H1 (cell line): ENCODE results near the gene NSUN2. TPM values are rescaled to one million over a fixed set of nuclear protein-coding genes. Genes with fewer than 3 reads are reported as not detected.

Source experiments
- CHD7 ChIP-seq: fragments of 300-600 bp; sonication (generic); IDR thresholded peaks from 2 replicates; pipeline ENCODE4 v1.7.1; 2012; ENCODE audit warnings: low read length, moderate library complexity, mild to moderate bottlenecking, inconsistent platforms; ENCODE audit not compliant: insufficient replicate concordance
- CREB1 ChIP-seq: IDR thresholded peaks from 2 replicates; pipeline ENCODE4 v1.6.1; 2012; ENCODE audit warnings: inconsistent platforms
- NANOG ChIP-seq: IDR thresholded peaks from 2 replicates; pipeline ENCODE4 v1.6.1; 2011; ENCODE audit warnings: low read length, low read depth, mild to moderate bottlenecking, inconsistent platforms; ENCODE audit not compliant: insufficient read depth, poor library complexity, severe bottlenecking
- NRF1 ChIP-seq: IDR thresholded peaks from 2 replicates; pipeline ENCODE4 v1.6.1; 2011; ENCODE audit warnings: mild to moderate bottlenecking, low read depth, low read length, improper control_type of control experiment
- RNF2 ChIP-seq: fragments of 200-900, 300-1000 bp; sonication (generic); IDR thresholded peaks from 2 replicates; pipeline ENCODE4 v1.7.1; 2016; ENCODE audit warnings: borderline replicate concordance, low read depth, mild to moderate bottlenecking, antibody characterized with exemption, low read length; ENCODE audit not compliant: poor library complexity, severe bottlenecking; ENCODE audit errors: missing control alignments
- polyA plus RNA-seq, 7 experiments: library from polyadenylated mRNA; depleted of rRNA in 3 of 7; stranded (reverse) in 5 of 7; unstranded in 2 of 7; fragments of >200 nt in 5 of 7; fragments of 200-250 nt in 2 of 7; gene quantifications; 1 replicate in 5 of 7; 2 replicates in 1 of 7; 4 replicates in 1 of 7; pipeline versions ENCODE4 v1.2.1 to v1.2.3, GENCODE V29; 2011 to 2013; ENCODE audit warnings: missing spikeins in 2 of 7, mixed read lengths in 2 of 7
- total RNA-seq: library from RNA; stranded (reverse); fragmentation: NEBNext Ultra II Directional; extraction: Animal tissue kit (Norgen Biotek cat#: 25700); gene quantifications from 2 replicates; pipeline ENCODE4 v1.2.1, GENCODE V29; 2021

Gene NSUN2
- total and polyA plus RNA-seq, 2 of the 8 experiments (the other 6 are each of a cell fraction or from before 2014, with no cell fraction given), result 47.3 to 94.7 TPM

GRCh38 chr5:6676702-6677101 is 43.9 kb upstream of the NSUN2 start (continued):
- TF ChIP-seq RNF2 (no peak), NANOG (no peak), NRF1 (no peak), CREB1 (no peak), CHD7 (no peak)
